KG1 (cell line): Measurements from ENCODE around the gene ZFC3H1.
"Not testable (repeated sequence)": the region's sequence is repeated elsewhere in the genome, so short reads cannot be mapped to it uniquely, and the experiment has no call there.

Experiments used
- DNase-seq: peaks from one replicate; lab custom pipeline; 2025; lab: John Stamatoyannopoulos, UW

The ZFC3H1 gene

GRCh38 chr12:71576496-71576895 lies 87.2 kb downstream of the ZFC3H1 start:
- DNase-seq: no peak

DNA sequence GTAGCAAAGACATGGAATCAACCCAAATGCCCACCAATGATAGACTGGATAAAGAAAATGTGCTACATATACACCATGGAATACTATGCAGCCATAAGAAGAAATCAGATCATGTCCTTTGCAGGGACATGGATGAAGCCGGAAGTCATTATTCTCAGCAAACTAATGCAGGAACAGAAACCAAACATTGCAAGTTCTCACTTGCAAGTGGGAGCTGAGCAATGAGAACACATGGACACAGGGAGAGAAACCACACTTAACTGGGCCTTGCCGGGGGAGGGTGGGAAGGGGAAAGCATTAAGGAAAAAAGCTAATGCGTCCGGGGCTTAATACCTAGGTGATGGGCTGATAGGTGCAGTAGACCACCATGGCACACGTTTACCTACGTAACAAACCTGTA lies 93.8 kb downstream of the ZFC3H1 start:
- DNase-seq: not testable (repeated sequence)

GRCh38 chr12:71567537-71567936 lies 96.1 kb downstream of the ZFC3H1 start:
- DNase-seq: no peak

DNA sequence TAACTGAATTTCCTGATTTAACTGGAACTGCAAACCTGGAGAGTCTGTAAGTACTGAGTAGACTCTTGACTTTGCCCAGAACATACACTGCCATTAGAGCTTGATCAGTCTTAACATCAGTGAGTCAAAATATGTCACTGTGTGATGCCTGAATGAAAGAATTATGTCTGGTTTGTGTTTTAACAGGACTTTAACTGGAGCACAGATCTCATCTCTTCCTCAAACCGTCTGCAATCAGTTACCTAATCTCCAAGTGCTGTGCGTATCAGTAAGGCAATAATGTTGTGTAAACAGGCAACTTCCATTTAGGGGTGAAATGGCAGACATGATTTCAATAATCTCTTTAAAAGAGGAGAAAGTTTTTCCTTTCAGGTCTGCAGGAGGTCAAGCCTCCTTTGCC lies 97.0 kb downstream of the ZFC3H1 start:
- DNase-seq: no peak

DNA sequence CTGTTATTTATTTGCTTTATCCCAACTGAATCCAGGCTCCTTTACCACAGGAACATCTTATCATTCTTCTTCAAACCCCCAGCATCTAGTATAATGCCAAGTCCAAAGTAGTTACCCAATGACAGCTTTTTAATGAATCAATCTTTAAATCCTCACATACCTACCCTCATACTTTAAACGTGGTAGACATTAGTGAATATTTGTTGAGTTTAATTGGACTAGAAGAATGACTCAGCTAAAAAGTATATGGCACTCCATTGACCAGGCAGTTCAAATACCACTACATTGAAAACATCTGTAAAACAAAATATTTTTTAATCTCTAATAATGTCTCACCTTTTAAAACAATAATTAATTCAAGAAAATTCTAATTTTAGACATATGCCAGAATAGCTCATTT lies 98.1 kb downstream of the ZFC3H1 start:
- DNase-seq: no peak

DNA sequence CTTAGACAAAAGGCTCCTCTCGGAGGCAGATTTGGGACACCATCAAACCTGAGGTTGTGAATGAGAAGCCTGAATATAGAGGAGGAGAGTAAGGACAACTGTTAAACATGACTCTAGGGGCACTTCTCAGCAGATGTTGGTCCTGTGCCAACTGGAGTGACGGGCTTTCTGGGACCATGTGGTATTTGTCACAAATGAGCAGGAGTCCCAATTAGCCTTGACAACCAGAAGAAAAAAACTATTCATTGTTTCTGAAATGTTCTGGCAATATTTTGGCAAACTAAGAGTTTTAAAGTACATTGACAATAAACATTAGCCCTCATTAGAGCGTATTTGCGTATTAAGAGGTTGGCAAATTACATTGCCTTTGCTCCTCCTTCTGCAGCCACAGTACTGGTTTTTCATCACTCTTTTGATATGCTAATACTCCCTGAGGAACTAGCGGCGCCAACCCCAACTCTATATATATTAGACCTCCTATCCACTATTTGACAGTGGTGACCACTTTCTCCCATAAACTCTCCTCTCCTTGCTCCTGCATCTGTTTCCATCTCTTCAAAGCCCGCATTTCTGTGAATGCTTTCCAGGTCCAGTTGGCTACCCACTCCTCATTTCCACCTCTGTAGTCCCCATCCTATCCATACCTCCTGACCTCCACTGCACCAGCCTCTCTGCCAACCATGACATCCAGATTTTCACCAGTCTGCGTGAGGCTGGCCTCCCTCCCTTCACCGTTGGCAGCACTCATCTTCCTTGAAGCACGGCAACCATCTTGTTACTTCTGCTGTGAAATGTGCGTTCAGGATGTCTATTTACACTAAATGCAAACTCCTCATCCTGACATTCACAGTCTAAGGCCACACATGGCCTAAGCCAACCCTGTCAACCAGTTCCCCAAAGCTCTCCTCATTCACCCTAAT lies 100.7 kb downstream of the ZFC3H1 start:
- DNase-seq: no peak
